ENCODE results near the gene HECTD4.

Gene HECTD4

DNA sequence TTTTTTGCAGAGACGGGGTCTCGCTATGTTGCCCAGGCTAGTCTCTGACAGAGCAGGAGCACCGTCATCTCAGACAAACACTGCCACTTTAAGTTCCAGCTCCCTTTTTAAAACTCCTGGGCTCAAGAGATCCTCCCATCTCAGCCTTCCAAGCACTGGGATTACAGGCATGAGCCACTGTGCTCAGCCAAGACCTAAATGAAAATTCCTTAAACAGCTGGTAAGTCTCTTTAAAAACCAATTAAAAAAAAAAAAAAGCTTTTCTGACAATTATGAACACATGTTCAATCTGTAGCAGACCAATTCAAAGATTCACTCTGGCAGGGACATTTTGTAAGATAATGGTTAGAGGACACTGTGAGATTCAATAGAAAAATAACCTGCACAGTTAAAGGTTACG, 77.8 kb downstream of the HECTD4 start:
- Histone ChIP-seq H3K9me2 (replicated peaks; ENCODE audit: low read depth, low read length) (no peaks in the 10 kb centered on the region), H3K4me1 (ENCODE audit: insufficient read depth, low read length, poor library complexity, severe bottlenecking) (no peaks in the 10 kb centered on the region), H3K4me2 (ENCODE audit: low read depth, low read length, poor library complexity, severe bottlenecking) (no peak overlapping the region), H4K20me1 (ENCODE audit: insufficient read depth, low read length, poor library complexity, severe bottlenecking) (no peaks in the 10 kb centered on the region), H2AFZ (ENCODE audit: low read length) (no peak overlapping the region), H3K79me2 (ENCODE audit: insufficient read depth, low read length) (no peaks in the 10 kb centered on the region), H3K27me3 (ENCODE audit: insufficient read depth, low read length, poor library complexity, severe bottlenecking) (no peaks in the 10 kb centered on the region), H3K36me3 (ENCODE audit: insufficient read depth, low read length) (peaks cover 79% of the 10 kb centered on the region; the same call in 1 of the 2 replicates), H3F3A (ENCODE audit: low read depth) (no peaks in the 10 kb centered on the region), H3K9ac (ENCODE audit: low read depth, low read length, poor library complexity, severe bottlenecking) (no peak overlapping the region), H3K4me3 (ENCODE audit: low read length, poor library complexity, severe bottlenecking) (no peak overlapping the region), H3K9me3 (ENCODE audit: insufficient read depth, low read depth, low read length) (no peaks in the 10 kb centered on the region)
- TF ChIP-seq, protein P1, sequence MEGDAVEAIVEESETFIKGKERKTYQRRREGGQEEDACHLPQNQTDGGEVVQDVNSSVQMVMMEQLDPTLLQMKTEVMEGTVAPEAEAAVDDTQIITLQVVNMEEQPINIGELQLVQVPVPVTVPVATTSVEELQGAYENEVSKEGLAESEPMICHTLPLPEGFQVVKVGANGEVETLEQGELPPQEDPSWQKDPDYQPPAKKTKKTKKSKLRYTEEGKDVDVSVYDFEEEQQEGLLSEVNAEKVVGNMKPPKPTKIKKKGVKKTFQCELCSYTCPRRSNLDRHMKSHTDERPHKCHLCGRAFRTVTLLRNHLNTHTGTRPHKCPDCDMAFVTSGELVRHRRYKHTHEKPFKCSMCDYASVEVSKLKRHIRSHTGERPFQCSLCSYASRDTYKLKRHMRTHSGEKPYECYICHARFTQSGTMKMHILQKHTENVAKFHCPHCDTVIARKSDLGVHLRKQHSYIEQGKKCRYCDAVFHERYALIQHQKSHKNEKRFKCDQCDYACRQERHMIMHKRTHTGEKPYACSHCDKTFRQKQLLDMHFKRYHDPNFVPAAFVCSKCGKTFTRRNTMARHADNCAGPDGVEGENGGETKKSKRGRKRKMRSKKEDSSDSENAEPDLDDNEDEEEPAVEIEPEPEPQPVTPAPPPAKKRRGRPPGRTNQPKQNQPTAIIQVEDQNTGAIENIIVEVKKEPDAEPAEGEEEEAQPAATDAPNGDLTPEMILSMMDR (conservative IDR thresholded peaks at IDR 0.05; ENCODE audit: low read length): no peak
- TF ChIP-seq EZH2phosphoT487 (IDR thresholded peaks at IDR 0.05; ENCODE audit: borderline replicate concordance): no peak

DNA sequence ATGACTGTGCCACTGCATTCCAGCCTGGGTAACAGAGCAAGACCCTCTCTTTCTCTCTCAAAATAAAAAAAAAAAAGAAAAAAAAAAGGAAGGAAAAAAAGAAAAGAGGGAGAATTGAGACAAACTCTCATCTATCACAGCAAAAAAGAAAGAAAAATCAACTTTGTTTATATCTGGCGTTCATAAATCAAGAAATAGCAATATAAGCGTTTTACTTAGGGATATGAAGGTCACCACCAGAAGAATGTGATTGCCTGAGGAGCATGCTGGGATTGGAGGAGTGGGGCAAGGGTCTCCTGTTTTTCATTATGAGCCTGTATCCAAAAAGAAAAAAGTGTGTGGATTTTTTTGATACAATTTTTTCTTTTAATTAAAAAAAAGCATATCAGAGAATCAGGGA, 78.4 kb downstream of the HECTD4 start:
- Histone ChIP-seq H3K9ac (ENCODE audit: low read depth, low read length, poor library complexity, severe bottlenecking) (no peak overlapping the region), H4K20me1 (ENCODE audit: insufficient read depth, low read length, poor library complexity, severe bottlenecking) (no peaks in the 10 kb centered on the region), H2AFZ (ENCODE audit: low read length) (no peak overlapping the region), H3K79me2 (ENCODE audit: insufficient read depth, low read length) (no peaks in the 10 kb centered on the region), H3K27me3 (ENCODE audit: insufficient read depth, low read length, poor library complexity, severe bottlenecking) (no peaks in the 10 kb centered on the region), H3K4me3 (ENCODE audit: low read length, poor library complexity, severe bottlenecking) (no peak overlapping the region), H3K9me3 (ENCODE audit: insufficient read depth, low read depth, low read length) (no peaks in the 10 kb centered on the region), H3K4me2 (ENCODE audit: low read depth, low read length, poor library complexity, severe bottlenecking) (no peak overlapping the region), H3K9me2 (replicated peaks; ENCODE audit: low read depth, low read length) (no peaks in the 10 kb centered on the region), H3F3A (ENCODE audit: low read depth) (no peaks in the 10 kb centered on the region), H3K36me3 (ENCODE audit: insufficient read depth, low read length) (peaks cover 74% of the 10 kb centered on the region; the same call in 1 of the 2 replicates), H3K4me1 (ENCODE audit: insufficient read depth, low read length, poor library complexity, severe bottlenecking) (no peaks in the 10 kb centered on the region)
- TF ChIP-seq, protein P1 (conservative IDR thresholded peaks at IDR 0.05; ENCODE audit: low read length): no peak
- TF ChIP-seq EZH2phosphoT487 (IDR thresholded peaks at IDR 0.05; ENCODE audit: borderline replicate concordance): no peak

DNA sequence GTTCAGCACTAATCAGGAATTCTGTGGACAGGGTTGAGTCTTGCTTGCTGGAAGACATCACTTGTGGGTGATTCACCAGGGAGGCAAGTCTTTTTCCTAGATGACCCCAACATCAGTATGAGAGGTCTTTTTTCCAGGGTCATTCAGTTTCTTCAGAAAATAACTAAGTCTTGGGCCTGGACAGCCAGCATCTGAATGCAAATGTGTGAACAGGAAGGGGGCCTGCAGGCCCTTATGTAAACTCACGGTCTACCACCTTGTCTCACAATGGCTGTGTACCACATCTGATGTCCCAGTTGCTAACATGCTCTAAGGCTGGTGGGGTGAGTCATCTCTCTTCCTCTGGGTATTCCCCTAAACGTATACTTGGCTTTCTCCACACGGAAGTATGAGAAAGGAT, 79.2 kb downstream of the HECTD4 start:
- Histone ChIP-seq H4K20me1 (ENCODE audit: insufficient read depth, low read length, poor library complexity, severe bottlenecking) (no peaks in the 10 kb centered on the region), H3K9me3 (ENCODE audit: insufficient read depth, low read depth, low read length) (no peaks in the 10 kb centered on the region), H3K36me3 (ENCODE audit: insufficient read depth, low read length) (peaks cover 66% of the 10 kb centered on the region; the same call in 1 of the 2 replicates), H3K4me2 (ENCODE audit: low read depth, low read length, poor library complexity, severe bottlenecking) (no peak overlapping the region), H2AFZ (ENCODE audit: low read length) (no peak overlapping the region), H3K4me1 (ENCODE audit: insufficient read depth, low read length, poor library complexity, severe bottlenecking) (no peaks in the 10 kb centered on the region), H3K9me2 (replicated peaks; ENCODE audit: low read depth, low read length) (no peaks in the 10 kb centered on the region), H3K27me3 (ENCODE audit: insufficient read depth, low read length, poor library complexity, severe bottlenecking) (no peaks in the 10 kb centered on the region), H3K9ac (ENCODE audit: low read depth, low read length, poor library complexity, severe bottlenecking) (no peak overlapping the region), H3K4me3 (ENCODE audit: low read length, poor library complexity, severe bottlenecking) (no peak overlapping the region), H3F3A (ENCODE audit: low read depth) (no peaks in the 10 kb centered on the region), H3K79me2 (ENCODE audit: insufficient read depth, low read length) (no peaks in the 10 kb centered on the region)
- TF ChIP-seq, protein P1 (conservative IDR thresholded peaks at IDR 0.05; ENCODE audit: low read length): no peak
- TF ChIP-seq EZH2phosphoT487 (IDR thresholded peaks at IDR 0.05; ENCODE audit: borderline replicate concordance): no peak

Measured in Loucy (cell line).